ENCODE results near the gene NXPH1. TPM values are rescaled to one million over a fixed set of nuclear protein-coding genes. Genes with fewer than 3 reads are reported as not detected.

Gene NXPH1
- total and polyA plus RNA-seq, 2 experiments from 2014 or later, result 0.45 to 3.0 TPM

DNA sequence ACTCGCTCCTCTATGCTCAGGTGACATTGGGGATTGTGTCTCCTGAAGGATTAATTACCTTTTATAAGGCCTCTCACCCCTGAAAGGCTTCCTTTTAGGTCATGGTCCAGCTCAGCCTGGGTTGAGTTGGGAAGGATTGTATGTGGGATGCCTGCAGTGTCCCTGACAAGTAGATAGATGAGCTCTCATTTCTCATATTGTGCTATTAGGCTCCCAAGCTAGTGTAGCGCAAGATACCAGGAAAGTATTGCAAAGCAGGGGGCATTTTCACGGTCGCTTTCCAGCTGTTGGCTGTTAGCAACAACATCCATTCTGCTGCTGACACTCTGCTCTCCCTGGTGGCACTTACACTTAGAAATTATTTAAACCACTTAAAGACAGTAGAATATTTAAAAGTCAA is 31.9 kb downstream of the NXPH1 start (continued):
- TF ChIP-seq ZNF462 (CRISPR knock-in tag; IDR thresholded peaks at IDR 0.05), result no peak

GRCh38 chr7:8480527-8480926 is 47.1 kb downstream of the NXPH1 start:
- ATAC-seq (no peak), DNase-seq (ENCODE audit: low spot score) (no peak)
- H3K36me3 ChIP-seq (ENCODE audit: insufficient read depth), result no peaks in the 10 kb centered on the region
- H3K4me1 Mint-ChIP-seq, result no peaks in the 10 kb centered on the region
- H2AFZ ChIP-seq, result no peak overlapping the region
- H3K27ac ChIP-seq (ENCODE audit: low read depth), result no peak overlapping the region
- H3K27me3 Mint-ChIP-seq (ENCODE audit: insufficient read depth, low read depth, poor library complexity), result no peaks in the 10 kb centered on the region
- H3K4me3 ChIP-seq, result no peak overlapping the region
- no peaks in the 10 kb centered on the region for H4K20me1 ChIP-seq (replicated peaks; ENCODE audit: insufficient read depth)
- H3K4me2 ChIP-seq, result no peak overlapping the region
- H3K4me1 ChIP-seq (ENCODE audit: insufficient read depth), result no peaks in the 10 kb centered on the region
- H3K4me3 Mint-ChIP-seq, result no peak overlapping the region
- no peaks in the 10 kb centered on the region for H3F3A ChIP-seq (replicated peaks; ENCODE audit: low read depth)
- no peaks in the 10 kb centered on the region; the same call in 2 of the 3 replicates for H3K36me3 Mint-ChIP-seq (ENCODE audit: low read depth)
- H3K9me2 ChIP-seq (ENCODE audit: insufficient read depth), result 0 out of 2 replicates have a peak, but pooled peaks cover 5% of the 10 kb centered on the region
- no peak overlapping the region for H3K27ac Mint-ChIP-seq
- H3K79me2 ChIP-seq (replicated peaks; ENCODE audit: insufficient read depth), result no peaks in the 10 kb centered on the region
- TF ChIP-seq JUNB (IDR thresholded peaks at IDR 0.05; ENCODE audit: unreplicated experiment), result no peak
- TF ChIP-seq, protein P1, sequence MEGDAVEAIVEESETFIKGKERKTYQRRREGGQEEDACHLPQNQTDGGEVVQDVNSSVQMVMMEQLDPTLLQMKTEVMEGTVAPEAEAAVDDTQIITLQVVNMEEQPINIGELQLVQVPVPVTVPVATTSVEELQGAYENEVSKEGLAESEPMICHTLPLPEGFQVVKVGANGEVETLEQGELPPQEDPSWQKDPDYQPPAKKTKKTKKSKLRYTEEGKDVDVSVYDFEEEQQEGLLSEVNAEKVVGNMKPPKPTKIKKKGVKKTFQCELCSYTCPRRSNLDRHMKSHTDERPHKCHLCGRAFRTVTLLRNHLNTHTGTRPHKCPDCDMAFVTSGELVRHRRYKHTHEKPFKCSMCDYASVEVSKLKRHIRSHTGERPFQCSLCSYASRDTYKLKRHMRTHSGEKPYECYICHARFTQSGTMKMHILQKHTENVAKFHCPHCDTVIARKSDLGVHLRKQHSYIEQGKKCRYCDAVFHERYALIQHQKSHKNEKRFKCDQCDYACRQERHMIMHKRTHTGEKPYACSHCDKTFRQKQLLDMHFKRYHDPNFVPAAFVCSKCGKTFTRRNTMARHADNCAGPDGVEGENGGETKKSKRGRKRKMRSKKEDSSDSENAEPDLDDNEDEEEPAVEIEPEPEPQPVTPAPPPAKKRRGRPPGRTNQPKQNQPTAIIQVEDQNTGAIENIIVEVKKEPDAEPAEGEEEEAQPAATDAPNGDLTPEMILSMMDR (conservative IDR thresholded peaks at IDR 0.05; ENCODE audit: low read depth in 2 of 2), result no peak
- TF ChIP-seq STAT1 (IDR thresholded peaks at IDR 0.05; ENCODE audit: unreplicated experiment), result no peak
- no peak for TF ChIP-seq POLR2AphosphoS5 (IDR thresholded peaks at IDR 0.05; ENCODE audit: low read depth)
- peaks cover 3% of the 10 kb centered on the region; the same call in 1 of the 3 replicates for H3K9me3 Mint-ChIP-seq
- H3K27me3 ChIP-seq (ENCODE audit: insufficient read depth), result no peaks in the 10 kb centered on the region
